Natural killer cell (primary cell): Measurements from ENCODE around the gene GALNT15. TPM values are rescaled to one million over a fixed set of nuclear protein-coding genes. Genes with fewer than 3 reads are reported as not detected.

ENCODE experiments used
- ATAC-seq, 3 donors: fragments of 150-1000 bp in 2 of 3; fragments of 200-7000 bp in 1 of 3; cut with Tn5 transposase; 1 replicate in 1 of 3; 2 replicates in 2 of 3; pipeline ENCODE4 v1.10.0; 2021; ENCODE audit warnings: mild to moderate bottlenecking in 2 of 3, moderate library complexity in 2 of 3
- DNase-seq, 2 donors: peaks; one replicate each; pipeline versions ENCODE4 v3.0.0 to v3.0.0-alpha.2; 2013 to 2021; ENCODE audit warnings: mixed read lengths in 1 of 2
- H3K27ac ChIP-seq: one replicate; pipeline ENCODE4 v1.5.1; 2013; ENCODE audit warnings: mild to moderate bottlenecking, low read length
- H3K27me3 ChIP-seq: one replicate; pipeline ENCODE4 v1.6.1; 2013; ENCODE audit warnings: low read length; ENCODE audit not compliant: control insufficient read depth, insufficient read depth
- H3K36me3 ChIP-seq: one replicate; pipeline ENCODE4 v1.6.1; 2013; ENCODE audit warnings: low read length; ENCODE audit not compliant: control insufficient read depth, insufficient read depth
- H3K4me1 ChIP-seq: one replicate; pipeline ENCODE4 v1.6.1; 2013; ENCODE audit warnings: low read length; ENCODE audit not compliant: control insufficient read depth, insufficient read depth
- H3K4me3 ChIP-seq: one replicate; pipeline ENCODE4 v1.5.1; 2013; ENCODE audit warnings: low read length
- H3K9me3 ChIP-seq: one replicate; pipeline ENCODE4 v1.6.1; 2013; ENCODE audit warnings: low read length; ENCODE audit not compliant: control insufficient read depth, insufficient read depth
- H3K27ac Mint-ChIP-seq, 2 donors: one replicate each; pipeline ENCODE4 v1.8.0; 2022; ENCODE audit warnings: mild to moderate bottlenecking in 2 of 2, mixed read lengths in 2 of 2, moderate library complexity in 1 of 2
- H3K27me3 Mint-ChIP-seq, 2 donors: one replicate each; pipeline ENCODE4 v1.8.0; 2022; ENCODE audit warnings: low read depth in 2 of 2, mixed read lengths in 2 of 2
- H3K36me3 Mint-ChIP-seq: one replicate; pipeline ENCODE4 v1.8.0; 2022; ENCODE audit warnings: mixed read lengths
- H3K4me1 Mint-ChIP-seq, 2 donors: one replicate each; pipeline ENCODE4 v1.8.0; 2022; ENCODE audit warnings: mixed read lengths in 2 of 2
- H3K4me3 Mint-ChIP-seq: one replicate; pipeline ENCODE4 v1.8.0; 2022; ENCODE audit warnings: mild to moderate bottlenecking, moderate library complexity, mixed read lengths
- H3K9me3 Mint-ChIP-seq, 2 donors: one replicate each; pipeline ENCODE4 v1.8.0; 2022; ENCODE audit warnings: mixed read lengths in 2 of 2
- WGBS: methylation state at CpG from one replicate; pipeline ENCODE4 v1.1.7; 2013; ENCODE audit warnings: missing lambda C conversion rate; ENCODE audit not compliant: insufficient coverage; 5-methylcytosine and 5-hydroxymethylcytosine counted together
- intact Hi-C: fragments of 100-400 bp; cut with micrococcal nuclease; formaldehyde crosslinking; loops from one replicate; pipeline ENCODE4 v1.14.2; 2022
- total RNA-seq, 4 donors: library from RNA; stranded (reverse); fragments of 120-200 nt in 1 of 4; gene quantifications; one replicate each; pipeline versions ENCODE4 v1.2.3 to v1.2.4, GENCODE V29; 2013 to 2022
- TF ChIP-seq, protein P1 (sequence below): fragments of 200-600 bp; IDR thresholded peaks from one replicate; pipeline ENCODE4 v1.8.0; 2022; ENCODE audit warnings: antibody characterized with exemption

Gene GALNT15
- total RNA-seq, 3 donors from 2014 or later (not counting 1 experiment from before 2014, with no cell fraction given), result not detected

DNA sequence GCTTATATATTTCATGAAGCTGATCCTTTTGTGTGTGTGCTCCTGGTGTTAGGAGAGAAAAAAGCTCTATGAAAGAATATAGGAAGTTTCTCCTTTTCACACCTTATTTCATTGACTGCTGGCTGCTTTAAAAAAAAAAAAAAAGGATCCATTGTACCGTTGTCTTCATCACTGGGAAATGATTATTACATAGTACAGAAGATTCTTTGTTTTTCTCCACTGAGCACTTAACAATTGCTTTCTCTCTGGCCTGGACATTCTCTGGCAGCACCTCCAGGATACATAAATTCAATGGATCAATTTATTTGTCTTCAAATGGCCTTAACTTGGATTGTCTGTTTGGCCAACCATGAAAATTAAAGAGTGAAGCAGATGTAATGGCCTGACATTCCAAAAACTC lies 53.1 kb downstream of the GALNT15 start:
- H3K9me3 Mint-ChIP-seq, result no peaks in the 10 kb centered on the region
- Histone ChIP-seq H3K27me3 (no peaks in the 10 kb centered on the region), H3K4me3 (no peak overlapping the region), H3K9me3 (no peaks in the 10 kb centered on the region), H3K4me1 (no peaks in the 10 kb centered on the region), H3K27ac (no peak overlapping the region), H3K36me3 (no peaks in the 10 kb centered on the region)
- no peak for ATAC-seq
- H3K4me3 Mint-ChIP-seq, result no peak overlapping the region
- no peaks in the 10 kb centered on the region for H3K4me1 Mint-ChIP-seq
- no CpG with 5 or more reads among the region's 1 CpG for WGBS
- DNase-seq, result no peak
- H3K36me3 Mint-ChIP-seq, result no peaks in the 10 kb centered on the region
- H3K27me3 Mint-ChIP-seq, result peaks cover 0 to 5% of the 10 kb centered on the region in 2 donors
- intact Hi-C loops, result no loop called here
- no peak overlapping the region for H3K27ac Mint-ChIP-seq
- TF ChIP-seq, protein P1, sequence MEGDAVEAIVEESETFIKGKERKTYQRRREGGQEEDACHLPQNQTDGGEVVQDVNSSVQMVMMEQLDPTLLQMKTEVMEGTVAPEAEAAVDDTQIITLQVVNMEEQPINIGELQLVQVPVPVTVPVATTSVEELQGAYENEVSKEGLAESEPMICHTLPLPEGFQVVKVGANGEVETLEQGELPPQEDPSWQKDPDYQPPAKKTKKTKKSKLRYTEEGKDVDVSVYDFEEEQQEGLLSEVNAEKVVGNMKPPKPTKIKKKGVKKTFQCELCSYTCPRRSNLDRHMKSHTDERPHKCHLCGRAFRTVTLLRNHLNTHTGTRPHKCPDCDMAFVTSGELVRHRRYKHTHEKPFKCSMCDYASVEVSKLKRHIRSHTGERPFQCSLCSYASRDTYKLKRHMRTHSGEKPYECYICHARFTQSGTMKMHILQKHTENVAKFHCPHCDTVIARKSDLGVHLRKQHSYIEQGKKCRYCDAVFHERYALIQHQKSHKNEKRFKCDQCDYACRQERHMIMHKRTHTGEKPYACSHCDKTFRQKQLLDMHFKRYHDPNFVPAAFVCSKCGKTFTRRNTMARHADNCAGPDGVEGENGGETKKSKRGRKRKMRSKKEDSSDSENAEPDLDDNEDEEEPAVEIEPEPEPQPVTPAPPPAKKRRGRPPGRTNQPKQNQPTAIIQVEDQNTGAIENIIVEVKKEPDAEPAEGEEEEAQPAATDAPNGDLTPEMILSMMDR, result no peak

DNA sequence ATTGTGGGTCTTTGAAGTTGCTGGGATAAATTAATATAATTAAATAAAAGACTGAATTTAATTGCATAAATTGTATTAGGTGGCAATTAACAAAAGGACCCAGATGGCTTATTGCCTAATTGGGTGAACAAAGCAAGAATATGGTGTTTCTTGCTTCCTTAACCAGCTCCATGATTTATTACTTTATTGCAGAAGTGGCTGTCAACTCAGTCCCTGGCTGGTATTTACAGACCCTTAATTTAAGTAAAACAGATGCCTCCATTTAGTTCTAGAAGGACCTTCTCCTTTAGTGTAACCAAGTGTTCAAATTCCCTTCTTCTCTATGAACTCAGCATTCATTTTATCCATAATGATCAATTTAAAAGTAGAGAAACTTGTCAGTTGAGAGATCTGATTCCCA lies 55.2 kb downstream of the GALNT15 start:
- H3K27me3 Mint-ChIP-seq, result peaks cover 0 to 13% of the 10 kb centered on the region in 2 donors

DNA sequence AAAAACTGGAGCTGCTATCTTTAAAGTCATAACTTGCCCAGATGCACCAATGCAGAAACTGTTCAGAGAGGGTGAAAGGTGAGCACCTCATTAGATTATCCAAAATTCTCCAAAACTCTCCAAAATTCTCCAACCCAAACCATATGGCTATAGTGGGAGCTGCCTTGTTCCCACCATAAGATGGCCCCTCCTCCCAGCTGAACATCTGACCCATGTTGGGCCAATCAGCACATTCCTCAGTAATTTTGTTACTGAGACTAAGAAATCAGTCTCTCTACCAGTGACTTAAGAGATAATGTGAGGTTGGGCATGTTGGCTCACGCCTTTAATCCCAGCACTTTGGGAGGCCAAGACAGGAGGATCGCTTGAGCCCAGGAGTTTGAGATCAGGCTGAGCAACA lies 57.5 kb downstream of the GALNT15 start:
- 100% methylated on average over 1 of the region's 2 CpGs for WGBS
- Histone ChIP-seq H3K4me3 (no peak overlapping the region), H3K27ac (no peak overlapping the region), H3K4me1 (no peaks in the 10 kb centered on the region), H3K9me3 (no peaks in the 10 kb centered on the region), H3K36me3 (no peaks in the 10 kb centered on the region), H3K27me3 (no peaks in the 10 kb centered on the region)
- Mint-ChIP-seq H3K4me3 (no peak overlapping the region), H3K27ac (no peak overlapping the region), H3K4me1 (no peaks in the 10 kb centered on the region), H3K36me3 (no peaks in the 10 kb centered on the region), H3K9me3 (no peaks in the 10 kb centered on the region), H3K27me3 (peaks cover 0 to 10% of the 10 kb centered on the region in 2 donors)
- no peak for ATAC-seq
- intact Hi-C loops, result no loop called here
- no peak for DNase-seq
- TF ChIP-seq, protein P1, result no peak

More for the DNA sequence above, 55.2 kb downstream of the GALNT15 start:
- Mint-ChIP-seq H3K36me3 (no peaks in the 10 kb centered on the region), H3K4me3 (no peak overlapping the region), H3K4me1 (no peaks in the 10 kb centered on the region), H3K9me3 (no peaks in the 10 kb centered on the region), H3K27ac (no peak overlapping the region)
- DNase-seq (no peak), ATAC-seq (no peak)
- intact Hi-C loops, result no loop called here
- no peaks in the 10 kb centered on the region for H3K9me3 ChIP-seq
- H3K4me1 ChIP-seq, result no peaks in the 10 kb centered on the region
- no peak overlapping the region for H3K4me3 ChIP-seq
- H3K36me3 ChIP-seq, result no peaks in the 10 kb centered on the region
- TF ChIP-seq, protein P1, result no peak
- H3K27ac ChIP-seq, result no peak overlapping the region
- H3K27me3 ChIP-seq, result no peaks in the 10 kb centered on the region

DNA sequence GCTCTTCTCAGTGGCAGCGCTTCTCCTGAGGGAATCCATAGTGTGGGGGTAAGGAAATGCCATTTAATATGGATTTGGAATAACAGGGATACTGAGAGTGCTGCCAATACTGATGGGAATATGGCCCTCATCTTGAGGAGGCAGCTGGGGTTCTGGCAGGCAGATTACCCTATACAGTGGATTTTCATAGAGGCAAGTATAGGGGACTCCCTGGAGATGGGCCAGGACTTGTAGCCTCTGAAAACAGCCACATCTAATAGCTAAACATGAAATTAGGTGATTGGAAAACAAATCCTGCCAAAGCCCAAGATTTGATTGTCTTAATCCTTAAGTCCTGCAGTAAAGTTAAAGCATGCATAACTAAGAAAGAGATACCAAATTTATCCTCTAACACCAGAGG lies 59.3 kb downstream of the GALNT15 start:
- WGBS, result 95% methylated on average over 1 of the region's 1 CpG
- Mint-ChIP-seq H3K9me3 (no peaks in the 10 kb centered on the region), H3K4me1 (no peaks in the 10 kb centered on the region), H3K36me3 (no peaks in the 10 kb centered on the region), H3K27ac (no peak overlapping the region), H3K27me3 (peaks cover 0 to 10% of the 10 kb centered on the region in 2 donors), H3K4me3 (no peak overlapping the region)
- H3K27ac ChIP-seq, result no peak overlapping the region
- H3K9me3 ChIP-seq, result no peaks in the 10 kb centered on the region
- TF ChIP-seq, protein P1, result no peak
- H3K4me3 ChIP-seq, result no peak overlapping the region
- H3K4me1 ChIP-seq, result no peaks in the 10 kb centered on the region
- no peak for DNase-seq
- no peaks in the 10 kb centered on the region for H3K36me3 ChIP-seq
- no peaks in the 10 kb centered on the region for H3K27me3 ChIP-seq
- no peak for ATAC-seq
- intact Hi-C loops, result no loop called here
